AG09319 (cell line): ENCODE data around the gene NQO2.

Source experiments
- DNase-seq: peaks from one replicate; pipeline ENCODE4 v3.0.0-alpha.2; 2010; ENCODE audit warnings: low read depth; ENCODE audit errors: extremely low read depth
- TF ChIP-seq, protein P1 (sequence below): IDR thresholded peaks from 2 replicates; pipeline ENCODE4 v1.5.1; 2011; ENCODE audit warnings: low read depth, mild to moderate bottlenecking, inconsistent platforms, low read length, moderate library complexity

NQO2 gene

DNA sequence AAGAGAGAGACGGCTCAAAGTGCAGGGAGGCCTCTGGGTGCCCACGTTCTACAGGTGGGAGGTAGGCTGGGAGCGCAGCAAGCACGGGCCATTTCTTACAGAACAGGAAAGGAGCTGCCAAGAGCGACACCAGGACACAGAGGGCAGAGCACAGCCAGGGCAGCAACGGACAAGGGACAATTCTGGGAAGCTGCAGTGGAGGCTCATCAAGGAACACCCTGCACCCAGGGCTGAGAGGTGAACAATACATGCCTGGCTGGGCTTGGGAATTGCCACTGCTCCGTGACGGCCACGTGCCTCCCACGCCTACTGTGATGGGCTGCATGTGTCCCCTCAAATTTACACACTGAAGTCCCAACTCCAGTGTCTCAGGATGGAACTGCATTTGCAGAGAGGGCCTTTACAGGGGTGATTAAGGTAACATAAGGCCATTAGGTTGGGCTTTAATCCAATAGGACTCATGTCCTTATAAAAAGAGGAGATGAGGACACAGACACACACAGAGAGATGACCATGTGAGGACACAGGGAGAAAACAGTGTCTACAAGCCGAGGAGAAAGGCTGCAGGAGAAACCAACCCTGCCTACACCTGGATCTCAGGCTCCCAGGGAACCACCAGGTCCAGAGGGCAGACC is 41.9 kb upstream of the NQO2 start:
- TF ChIP-seq, protein P1, sequence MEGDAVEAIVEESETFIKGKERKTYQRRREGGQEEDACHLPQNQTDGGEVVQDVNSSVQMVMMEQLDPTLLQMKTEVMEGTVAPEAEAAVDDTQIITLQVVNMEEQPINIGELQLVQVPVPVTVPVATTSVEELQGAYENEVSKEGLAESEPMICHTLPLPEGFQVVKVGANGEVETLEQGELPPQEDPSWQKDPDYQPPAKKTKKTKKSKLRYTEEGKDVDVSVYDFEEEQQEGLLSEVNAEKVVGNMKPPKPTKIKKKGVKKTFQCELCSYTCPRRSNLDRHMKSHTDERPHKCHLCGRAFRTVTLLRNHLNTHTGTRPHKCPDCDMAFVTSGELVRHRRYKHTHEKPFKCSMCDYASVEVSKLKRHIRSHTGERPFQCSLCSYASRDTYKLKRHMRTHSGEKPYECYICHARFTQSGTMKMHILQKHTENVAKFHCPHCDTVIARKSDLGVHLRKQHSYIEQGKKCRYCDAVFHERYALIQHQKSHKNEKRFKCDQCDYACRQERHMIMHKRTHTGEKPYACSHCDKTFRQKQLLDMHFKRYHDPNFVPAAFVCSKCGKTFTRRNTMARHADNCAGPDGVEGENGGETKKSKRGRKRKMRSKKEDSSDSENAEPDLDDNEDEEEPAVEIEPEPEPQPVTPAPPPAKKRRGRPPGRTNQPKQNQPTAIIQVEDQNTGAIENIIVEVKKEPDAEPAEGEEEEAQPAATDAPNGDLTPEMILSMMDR, result no peak
- no peak for DNase-seq

DNA sequence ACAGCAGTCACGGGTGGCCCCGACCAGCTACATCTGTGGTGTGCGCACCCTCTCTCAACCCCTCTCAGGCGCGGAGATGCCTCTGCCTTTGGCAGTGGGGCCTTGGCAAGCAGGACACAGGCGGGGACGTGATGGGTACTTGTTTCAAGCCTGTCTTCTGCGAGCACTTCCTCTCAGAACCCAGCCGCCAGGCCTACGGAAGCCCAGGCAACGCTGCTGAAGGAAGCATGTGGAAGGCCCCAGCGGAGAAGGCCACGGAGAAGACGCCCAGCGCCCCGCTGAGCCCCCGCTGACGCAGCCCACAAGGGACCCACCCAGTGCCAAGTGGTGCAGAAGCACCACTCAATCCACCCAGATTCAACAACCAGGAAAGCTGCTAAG is 41.4 kb upstream of the NQO2 start:
- DNase-seq, result no peak
- TF ChIP-seq, protein P1, result no peak

DNA sequence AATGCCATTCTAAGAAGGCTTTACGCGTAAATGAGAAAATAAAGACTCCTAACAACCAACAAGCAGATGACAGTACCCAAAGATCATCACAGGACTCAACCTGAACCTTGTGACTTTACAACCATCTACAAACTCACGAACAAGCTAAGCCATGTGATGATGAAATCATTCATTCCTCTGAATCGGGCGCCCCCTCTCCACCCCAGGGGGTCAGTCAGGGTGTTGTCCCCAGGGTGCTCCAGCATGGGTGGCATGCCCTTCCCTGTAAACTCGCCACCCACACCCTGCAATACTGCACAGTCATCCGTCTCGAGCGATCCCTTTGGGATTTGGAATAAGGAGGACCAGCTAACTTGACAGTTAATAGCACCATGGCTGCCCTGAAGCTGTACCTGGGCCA is 40.9 kb upstream of the NQO2 start:
- DNase-seq, result no peak
- TF ChIP-seq, protein P1, result no peak

DNA sequence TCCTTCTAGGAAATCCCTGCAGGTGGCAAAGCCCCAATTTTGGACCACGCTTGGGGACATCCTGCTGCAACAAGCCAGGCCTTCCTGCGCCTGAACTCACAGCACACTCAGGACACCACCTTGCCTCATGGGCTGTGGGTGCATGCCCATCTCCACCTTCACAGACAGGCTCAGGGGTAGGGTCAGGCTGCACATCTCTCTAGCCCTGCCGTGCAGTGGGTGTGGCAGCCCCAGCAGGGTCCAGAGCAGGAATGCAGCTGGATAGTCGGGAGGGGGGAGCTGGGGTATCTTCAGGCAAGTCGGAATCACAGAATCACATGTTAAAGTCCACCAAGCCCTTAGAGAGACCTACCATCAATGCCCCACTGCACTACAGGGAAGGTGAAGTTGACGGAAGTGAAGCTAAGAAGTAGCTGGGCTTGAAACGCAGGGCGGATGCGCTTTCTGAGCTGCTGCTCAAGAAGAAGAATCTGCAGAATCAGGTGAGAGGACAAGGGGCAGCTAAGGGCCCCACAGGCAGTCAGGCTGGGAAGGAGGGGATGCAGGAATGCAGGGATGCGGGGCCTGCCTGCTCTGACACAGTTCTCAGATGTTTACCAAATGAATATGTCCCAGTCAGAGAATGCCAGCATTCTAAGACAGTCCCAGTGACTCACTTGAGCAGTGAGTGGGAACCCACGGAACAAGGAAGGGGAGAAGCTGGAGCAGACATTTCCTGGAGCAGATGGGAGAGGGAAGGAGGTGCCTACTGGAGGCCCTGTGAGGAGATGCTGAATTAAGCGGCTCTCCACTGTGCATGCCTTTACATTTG is 39.6 kb upstream of the NQO2 start:
- TF ChIP-seq, protein P1, result no peak
- DNase-seq, result no peak

DNA sequence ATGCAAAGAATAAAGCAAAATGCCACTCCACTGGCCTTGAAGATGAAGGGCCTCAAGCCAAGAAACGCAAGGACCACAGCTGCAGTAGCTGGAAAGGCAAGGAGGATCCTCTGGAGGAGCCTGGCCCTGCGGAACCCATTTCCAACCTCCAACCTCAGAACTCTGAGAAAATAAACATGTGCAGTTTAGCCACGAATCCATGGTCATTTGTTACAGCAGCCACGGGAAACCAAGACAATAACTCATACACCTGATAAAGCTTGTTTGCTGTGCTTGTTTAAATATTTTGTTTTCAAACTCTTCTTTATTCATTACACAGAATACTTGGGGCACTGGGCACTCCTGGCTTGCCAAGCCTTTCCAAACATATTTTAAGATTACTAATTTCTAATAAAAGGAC is 38.8 kb upstream of the NQO2 start:
- TF ChIP-seq, protein P1, result no peak
- no peak for DNase-seq

DNA sequence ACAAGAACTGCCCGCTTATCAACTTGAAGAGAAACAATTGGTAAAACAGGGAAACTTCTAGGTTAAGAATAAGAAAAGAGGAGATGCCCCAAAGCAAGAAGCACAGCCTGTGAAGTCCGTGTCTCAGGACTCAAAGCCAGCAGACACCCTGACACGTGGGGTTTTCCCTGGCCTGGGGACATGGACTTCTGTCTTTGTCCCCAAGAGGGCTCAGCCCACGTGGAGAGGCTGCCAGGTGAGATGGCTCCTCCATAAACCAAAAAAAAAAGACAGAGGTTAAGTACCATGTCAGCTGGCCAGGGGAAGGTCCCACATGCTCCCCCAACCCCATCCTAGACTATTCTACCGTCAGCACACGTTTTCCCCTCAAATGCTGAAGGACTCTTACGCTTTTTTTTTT is 38.2 kb upstream of the NQO2 start:
- DNase-seq, result no peak
- TF ChIP-seq, protein P1, result no peak

DNA sequence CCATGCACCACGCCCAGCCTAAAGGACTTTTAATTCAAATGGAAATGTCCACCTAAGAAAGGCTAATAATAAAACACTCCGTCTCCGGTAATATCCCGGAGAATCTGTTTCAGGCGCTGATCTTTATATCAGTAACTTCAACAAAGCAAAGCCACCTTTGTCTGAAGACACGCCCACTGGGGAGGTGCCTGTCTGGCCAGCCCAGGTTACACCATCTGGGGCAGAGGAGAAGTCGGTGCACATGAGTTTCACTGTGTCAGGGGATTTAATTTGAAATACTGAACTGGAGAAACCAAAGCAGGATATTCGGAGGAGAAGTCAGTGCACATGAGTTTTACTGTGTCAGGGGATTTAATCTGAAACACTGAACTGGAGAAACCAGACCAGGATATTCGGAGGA is 37.7 kb upstream of the NQO2 start:
- no peak for DNase-seq
- TF ChIP-seq, protein P1, result no peak
